NOMO-1 (cell line): Measurements from ENCODE around the gene OR10A7.
"Not testable (repeated sequence)": the region's sequence is repeated elsewhere in the genome, so short reads cannot be mapped to it uniquely, and the experiment has no call there.

Source experiments
- DNase-seq, 2 experiments: peaks; one replicate each; lab custom pipeline; 2025; ENCODE audit not compliant: unreplicated experiment in 2 of 2; lab: John Stamatoyannopoulos, UW

The OR10A7 gene

DNA sequence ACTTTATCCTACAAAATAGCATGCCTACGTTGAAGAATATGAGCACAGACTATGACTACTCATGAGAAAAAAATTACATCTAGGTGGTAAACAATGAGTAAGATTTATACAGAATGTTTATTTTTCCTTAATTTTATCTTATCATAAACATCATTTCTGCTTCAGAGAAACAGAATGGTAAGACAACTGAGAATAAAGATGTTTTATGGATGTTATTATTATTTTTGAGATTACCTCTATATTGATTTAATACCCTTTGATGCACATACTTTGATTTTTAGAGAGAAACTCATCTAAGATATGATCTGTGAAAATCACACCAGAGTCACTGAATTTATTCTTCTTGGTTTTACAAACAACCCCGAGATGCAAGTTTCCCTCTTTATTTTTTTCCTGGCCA lies at the start of gene OR10A7:
OR10A7 (plus strand) TSS at position 301 of the 400 bp plus-strand sequence; CDS start at position 301, 0 bp downstream.
- no peak for DNase-seq

DNA sequence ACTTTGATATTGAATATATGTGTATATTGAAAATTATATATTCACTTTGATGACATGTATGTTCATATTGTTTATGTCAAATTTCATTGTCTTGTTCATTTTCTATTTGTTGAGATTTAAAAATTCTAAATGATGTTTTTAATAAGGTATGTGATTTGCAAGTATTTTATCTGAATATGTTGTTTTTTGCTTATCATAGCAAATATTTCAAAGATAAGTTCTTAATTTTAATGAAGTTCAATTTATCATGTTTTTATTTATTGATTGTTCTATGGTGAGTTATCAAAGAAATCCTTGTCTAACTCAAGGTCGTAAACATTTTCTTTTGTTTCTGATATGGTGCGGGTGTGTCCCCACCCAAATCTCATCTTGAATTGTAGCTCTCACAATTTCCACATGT lies 49.4 kb upstream of the OR10A7 start:
- no peak for DNase-seq

GRCh38 chr12:55171846-55172245 lies 49.0 kb upstream of the OR10A7 start:
- DNase-seq, result not testable (repeated sequence)

DNA sequence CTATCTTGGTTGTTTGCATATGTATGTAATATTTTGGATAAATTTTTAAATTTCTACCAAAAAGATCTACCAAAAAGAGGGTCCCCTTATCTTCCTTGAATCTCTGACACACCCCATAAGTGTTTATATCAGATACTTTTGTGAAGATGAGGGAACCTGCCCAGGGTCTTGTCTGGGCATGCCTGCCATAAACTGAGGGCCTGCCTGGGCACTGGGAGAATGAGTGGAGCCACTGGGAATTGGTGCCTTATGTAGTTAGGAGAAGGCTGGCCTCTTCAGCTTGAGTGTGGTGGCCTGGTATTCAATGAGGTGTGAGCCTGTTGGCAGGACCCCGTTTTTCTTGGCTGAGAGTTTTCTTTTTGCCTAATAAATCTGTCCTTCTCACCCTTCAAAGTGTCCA lies 48.1 kb upstream of the OR10A7 start:
- DNase-seq, result no peak

GRCh38 chr12:55173456-55173855 lies 47.4 kb upstream of the OR10A7 start:
- no peak for DNase-seq

GRCh38 chr12:55188573-55188972 lies 32.3 kb upstream of the OR10A7 start:
- DNase-seq, result no peak

GRCh38 chr12:55188974-55189556 lies 31.8 kb upstream of the OR10A7 start:
- DNase-seq, result peak; percentile 41 to 70

DNA sequence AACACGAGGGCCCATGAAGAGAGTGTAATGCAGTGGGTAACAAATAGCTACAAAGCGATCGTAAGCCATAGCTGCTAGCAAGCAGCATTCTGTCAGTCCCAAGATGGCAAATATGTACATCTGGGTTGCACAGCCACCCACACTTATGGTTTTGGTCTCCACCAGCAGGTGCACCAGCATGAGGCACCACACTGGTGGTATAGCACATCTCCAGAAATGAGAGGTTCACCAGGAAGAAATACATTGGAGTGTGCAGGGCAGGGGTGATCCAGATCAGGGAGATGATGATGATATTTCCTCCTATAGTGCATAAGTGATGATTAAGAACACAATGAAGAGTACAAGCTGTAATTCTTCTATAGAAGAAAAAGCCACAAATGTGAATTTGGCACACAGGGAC lies 26.4 kb upstream of the OR10A7 start:
- no peak for DNase-seq

DNA sequence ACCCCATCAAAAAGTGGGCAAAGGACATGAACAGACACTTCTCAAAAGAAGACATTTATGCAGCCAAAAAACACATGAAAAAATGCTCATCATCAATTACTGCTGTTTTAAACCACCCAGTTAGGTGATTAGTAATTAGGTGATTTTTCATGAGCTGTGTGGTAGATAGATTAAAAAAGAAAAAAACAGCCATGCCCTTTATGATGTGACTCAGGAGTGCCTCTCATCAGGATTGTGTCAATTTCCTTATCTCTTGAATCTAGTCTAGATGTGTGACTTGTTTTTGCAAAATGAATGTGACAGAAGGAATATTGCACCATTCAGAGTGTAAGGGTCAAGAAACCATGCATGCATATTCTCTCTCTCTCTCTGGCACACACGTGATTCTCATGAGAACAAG lies 5.7 kb downstream of the OR10A7 start:
- DNase-seq, result no peak

- DNase-seq, result no peak
Measured at GRCh38 chr12:55227643-55228042, 6.8 kb downstream of the OR10A7 start.

DNA sequence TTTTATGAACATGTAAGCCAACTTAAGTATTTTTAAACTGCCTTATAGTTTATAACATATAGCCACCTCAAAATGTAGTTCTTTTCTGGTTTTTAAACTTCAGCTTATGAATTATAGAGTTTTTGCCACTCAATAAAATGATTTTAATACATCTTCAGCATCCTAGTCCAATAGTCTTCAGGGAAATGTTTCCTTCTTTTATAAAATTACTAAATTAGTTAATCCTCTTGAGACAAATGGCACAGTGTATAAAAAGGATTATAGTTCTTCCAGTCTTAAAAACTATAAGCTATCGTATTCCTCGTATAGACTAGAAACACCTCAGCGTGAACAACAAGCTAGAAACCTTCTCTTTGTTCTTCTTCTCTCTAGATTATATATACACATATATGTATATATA lies 23.5 kb downstream of the OR10A7 start, which contains the start of gene OR6C74:
OR6C74 (plus strand) TSS at position 301 of the 400 bp plus-strand sequence. CDS start 2,679 bp downstream, outside the sequence.
- DNase-seq, result no peak

DNA sequence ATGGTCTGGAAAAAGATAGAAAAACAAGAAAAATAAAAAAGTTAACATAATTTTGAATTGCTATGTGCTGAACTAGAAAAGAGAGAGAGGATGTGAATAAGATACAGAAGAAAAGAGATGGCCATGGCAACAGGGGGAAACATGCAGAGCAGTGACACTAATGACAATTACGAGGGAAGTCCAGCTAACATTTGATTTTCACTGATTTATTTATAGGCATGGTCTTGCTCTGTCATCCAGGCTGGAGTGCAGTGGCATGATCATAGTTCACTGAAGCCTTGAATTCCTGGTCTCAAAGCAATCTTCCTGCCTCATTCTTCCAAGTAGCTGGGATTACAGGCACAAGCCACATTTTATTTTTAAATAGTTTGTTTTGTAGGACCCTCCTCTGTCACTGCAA lies 25.3 kb downstream of the OR10A7 start:
- DNase-seq, result no peak

DNA sequence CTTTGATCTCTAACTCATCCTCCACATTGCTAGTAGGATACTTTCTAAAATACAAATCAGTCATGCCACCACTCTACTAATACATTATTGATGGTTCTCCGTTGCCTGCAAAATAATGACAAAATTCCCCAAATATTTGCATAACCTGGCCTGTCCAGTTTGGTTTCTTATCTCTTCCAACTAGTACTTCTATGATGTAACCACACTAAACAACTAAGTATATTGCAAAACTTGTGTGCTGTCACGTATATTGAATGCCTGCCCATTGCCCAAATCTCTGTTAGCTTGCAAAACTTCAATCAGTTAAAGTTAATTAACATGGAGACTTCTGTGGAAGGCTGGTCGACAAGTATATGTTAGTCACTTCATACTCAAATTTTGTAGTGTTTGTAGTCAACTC lies 30.1 kb downstream of the OR10A7 start:
- no peak for DNase-seq

DNA sequence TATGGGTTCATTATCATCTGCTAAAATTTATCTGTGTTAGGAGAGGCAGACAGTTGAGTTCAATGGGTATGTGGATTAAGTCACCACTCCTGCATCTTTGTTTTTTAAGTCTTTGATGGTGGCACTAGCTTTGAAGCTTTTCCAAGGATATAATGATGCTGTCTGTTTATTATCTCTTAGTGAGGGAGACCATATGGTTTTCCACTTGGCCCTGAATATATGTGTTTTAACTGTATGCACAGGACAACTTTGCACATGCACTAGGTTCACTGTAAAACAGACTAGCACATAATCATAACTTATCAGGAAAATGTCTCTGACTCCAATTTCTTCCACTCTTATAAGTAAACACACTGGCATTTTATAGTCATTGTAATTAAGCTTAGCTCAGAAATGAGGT lies 32.5 kb downstream of the OR10A7 start:
- DNase-seq, result no peak

GRCh38 chr12:55256831-55257230 lies 36.0 kb downstream of the OR10A7 start:
- DNase-seq, result no peak

DNA sequence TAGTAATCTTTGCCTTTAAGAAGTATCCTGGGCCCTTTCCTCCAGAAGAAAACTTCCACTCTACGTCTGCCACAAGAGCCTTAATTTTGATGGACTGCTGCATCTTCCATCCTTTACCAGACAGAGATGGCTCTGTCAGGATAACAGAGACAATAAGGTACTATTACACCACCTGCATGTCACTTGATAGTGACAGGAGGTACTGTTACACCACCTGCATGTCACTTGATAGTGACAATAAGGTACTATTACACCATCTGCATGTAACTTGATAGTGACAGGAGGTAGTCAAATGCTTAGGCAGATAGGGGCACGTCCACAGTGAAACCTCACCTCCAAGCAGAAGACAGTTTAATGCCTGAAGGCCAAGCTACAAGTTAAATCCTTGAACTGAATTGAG lies 37.5 kb downstream of the OR10A7 start:
- DNase-seq, result no peak
